ENCODE results near the gene SLC49A3.

Gene SLC49A3

GRCh38 chr4:633406-633805 is 55.5 kb downstream of the SLC49A3 start:
- DNase-seq (ENCODE audit: low read depth, low spot score): no peak

- DNase-seq (ENCODE audit: low read depth, low spot score): no peak
Observed at GRCh38 chr4:632926-633325, 56.0 kb downstream of the SLC49A3 start.

GRCh38 chr4:632196-632790 is 56.7 kb downstream of the SLC49A3 start:
- no peak for DNase-seq (ENCODE audit: low read depth, low spot score)
